ENCODE results near the gene GRIK4.
"Not testable (repeated sequence)": the region's sequence is repeated elsewhere in the genome, so short reads cannot be mapped to it uniquely, and the experiment has no call there.

The GRIK4 gene

GRCh38 chr11:120994091-120994859 is 482.7 kb downstream of the GRIK4 start:
- Histone ChIP-seq H3K9me3 (ENCODE audit: low read length) (no peaks in the 10 kb centered on the region), H3K4me1 (ENCODE audit: insufficient read depth, low read length) (no peaks in the 10 kb centered on the region), H3K27me3 (ENCODE audit: control insufficient read depth in 1 of 2, insufficient read depth in 2 of 2, low read length in 2 of 2) (no peaks in the 10 kb centered on the region), H3K27ac (ENCODE audit: low read depth, low read length) (no peak overlapping the region), H3K4me3 (ENCODE audit: low read depth in 1 of 2, low read length in 2 of 2) (no peak overlapping the region), H3K36me3 (ENCODE audit: insufficient read depth, low read length) (no peaks in the 10 kb centered on the region), H3K9ac (ENCODE audit: low read length) (no peak overlapping the region)

GRCh38 chr11:120995184-120995583 is 483.6 kb downstream of the GRIK4 start:
- no peaks in the 10 kb centered on the region for H3K4me1 ChIP-seq (ENCODE audit: insufficient read depth, low read length)
- no peaks in the 10 kb centered on the region for H3K36me3 ChIP-seq (ENCODE audit: insufficient read depth, low read length)
- H3K27me3 ChIP-seq (ENCODE audit: control insufficient read depth in 1 of 2, insufficient read depth in 2 of 2, low read length in 2 of 2): no peaks in the 10 kb centered on the region
- H3K27ac ChIP-seq (ENCODE audit: low read depth, low read length): no peak overlapping the region
- no peaks in the 10 kb centered on the region for H3K9me3 ChIP-seq (ENCODE audit: low read length)
- no peak overlapping the region for H3K4me3 ChIP-seq (ENCODE audit: low read depth in 1 of 2, low read length in 2 of 2)
- H3K9ac ChIP-seq (ENCODE audit: low read length): no peak overlapping the region

GRCh38 chr11:120996973-120997372 is 485.4 kb downstream of the GRIK4 start:
- H3K36me3 ChIP-seq (ENCODE audit: insufficient read depth, low read length): no peaks in the 10 kb centered on the region
- H3K9ac ChIP-seq (ENCODE audit: low read length): no peak overlapping the region
- no peaks in the 10 kb centered on the region for H3K4me1 ChIP-seq (ENCODE audit: insufficient read depth, low read length)
- no peaks in the 10 kb centered on the region for H3K9me3 ChIP-seq (ENCODE audit: low read length)
- H3K27me3 ChIP-seq (ENCODE audit: control insufficient read depth in 1 of 2, insufficient read depth in 2 of 2, low read length in 2 of 2): no peaks in the 10 kb centered on the region
- H3K4me3 ChIP-seq (ENCODE audit: low read depth in 1 of 2, low read length in 2 of 2): no peak overlapping the region
- no peak overlapping the region for H3K27ac ChIP-seq (ENCODE audit: low read depth, low read length)

GRCh38 chr11:120998581-120998980 is 487.0 kb downstream of the GRIK4 start:
- H3K4me1 ChIP-seq (ENCODE audit: insufficient read depth, low read length): no peaks in the 10 kb centered on the region
- no peak overlapping the region for H3K27ac ChIP-seq (ENCODE audit: low read depth, low read length)
- no peaks in the 10 kb centered on the region for H3K9me3 ChIP-seq (ENCODE audit: low read length)
- no peaks in the 10 kb centered on the region for H3K36me3 ChIP-seq (ENCODE audit: insufficient read depth, low read length)
- no peak overlapping the region for H3K9ac ChIP-seq (ENCODE audit: low read length)
- H3K27me3 ChIP-seq (ENCODE audit: control insufficient read depth in 1 of 2, insufficient read depth in 2 of 2, low read length in 2 of 2): no peaks in the 10 kb centered on the region
- H3K4me3 ChIP-seq (ENCODE audit: low read depth in 1 of 2, low read length in 2 of 2): no peak overlapping the region

GRCh38 chr11:121004206-121004840 is 492.8 kb downstream of the GRIK4 start:
- Histone ChIP-seq H3K9ac (ENCODE audit: low read length) (no peak overlapping the region), H3K4me1 (ENCODE audit: insufficient read depth, low read length) (no peaks in the 10 kb centered on the region), H3K4me3 (ENCODE audit: low read depth in 1 of 2, low read length in 2 of 2) (no peak overlapping the region), H3K27ac (ENCODE audit: low read depth, low read length) (no peak overlapping the region), H3K27me3 (ENCODE audit: control insufficient read depth in 1 of 2, insufficient read depth in 2 of 2, low read length in 2 of 2) (no peaks in the 10 kb centered on the region), H3K9me3 (ENCODE audit: low read length) (no peaks in the 10 kb centered on the region), H3K36me3 (ENCODE audit: insufficient read depth, low read length) (no peaks in the 10 kb centered on the region)

- H3K36me3 ChIP-seq (ENCODE audit: insufficient read depth, low read length): no peaks in the 10 kb centered on the region
- H3K27me3 ChIP-seq (ENCODE audit: control insufficient read depth in 1 of 2, insufficient read depth in 2 of 2, low read length in 2 of 2): no peaks in the 10 kb centered on the region
- H3K9me3 ChIP-seq (ENCODE audit: low read length): no peaks in the 10 kb centered on the region
These were observed 495.4 kb downstream of the GRIK4 start for GRCh38 chr11:121006922-121007321.

GRCh38 chr11:121008551-121008950 is 497.0 kb downstream of the GRIK4 start:
- H3K4me3 ChIP-seq (ENCODE audit: low read depth in 1 of 2, low read length in 2 of 2): no peak overlapping the region
- H3K27me3 ChIP-seq (ENCODE audit: control insufficient read depth in 1 of 2, insufficient read depth in 2 of 2, low read length in 2 of 2): no peaks in the 10 kb centered on the region
- no peaks in the 10 kb centered on the region for H3K9me3 ChIP-seq (ENCODE audit: low read length)
- H3K27ac ChIP-seq (ENCODE audit: low read depth, low read length): no peak overlapping the region
- no peak overlapping the region for H3K9ac ChIP-seq (ENCODE audit: low read length)
- no peaks in the 10 kb centered on the region for H3K36me3 ChIP-seq (ENCODE audit: insufficient read depth, low read length)
- no peaks in the 10 kb centered on the region for H3K4me1 ChIP-seq (ENCODE audit: insufficient read depth, low read length)

More at GRCh38 chr11:121006922-121007321, 495.4 kb downstream of the GRIK4 start:
- Histone ChIP-seq H3K4me3 (ENCODE audit: low read depth in 1 of 2, low read length in 2 of 2) (no peak overlapping the region), H3K9ac (ENCODE audit: low read length) (no peak overlapping the region), H3K27ac (ENCODE audit: low read depth, low read length) (no peak overlapping the region), H3K4me1 (ENCODE audit: insufficient read depth, low read length) (no peaks in the 10 kb centered on the region)

GRCh38 chr11:121012091-121012490 is 500.5 kb downstream of the GRIK4 start:
- no peak overlapping the region for H3K27ac ChIP-seq (ENCODE audit: low read depth, low read length)

GRCh38 chr11:121018746-121019145 is 507.2 kb downstream of the GRIK4 start:
- Histone ChIP-seq H3K27ac (ENCODE audit: low read depth, low read length) (no peak overlapping the region), H3K4me3 (ENCODE audit: low read depth in 1 of 2, low read length in 2 of 2) (no peak overlapping the region), H3K4me1 (ENCODE audit: insufficient read depth, low read length) (peaks cover 4% of the 10 kb centered on the region), H3K9me3 (ENCODE audit: low read length) (no peaks in the 10 kb centered on the region), H3K27me3 (ENCODE audit: control insufficient read depth in 1 of 2, insufficient read depth in 2 of 2, low read length in 2 of 2) (no peaks in the 10 kb centered on the region), H3K9ac (ENCODE audit: low read length) (no peak overlapping the region), H3K36me3 (ENCODE audit: insufficient read depth, low read length) (no peaks in the 10 kb centered on the region)

More at GRCh38 chr11:121012091-121012490, 500.5 kb downstream of the GRIK4 start:
- Histone ChIP-seq H3K9ac (ENCODE audit: low read length) (no peak overlapping the region), H3K27me3 (ENCODE audit: control insufficient read depth in 1 of 2, insufficient read depth in 2 of 2, low read length in 2 of 2) (no peaks in the 10 kb centered on the region), H3K9me3 (ENCODE audit: low read length) (no peaks in the 10 kb centered on the region), H3K4me3 (ENCODE audit: low read depth in 1 of 2, low read length in 2 of 2) (no peak overlapping the region), H3K4me1 (ENCODE audit: insufficient read depth, low read length) (no peaks in the 10 kb centered on the region), H3K36me3 (ENCODE audit: insufficient read depth, low read length) (no peaks in the 10 kb centered on the region)

- H3K4me1 ChIP-seq (ENCODE audit: insufficient read depth, low read length): peaks cover 19% of the 10 kb centered on the region
- H3K9ac ChIP-seq (ENCODE audit: low read length); H3K9me3 ChIP-seq (ENCODE audit: low read length); H3K4me3 ChIP-seq (ENCODE audit: low read depth in 1 of 2, low read length in 2 of 2); H3K27ac ChIP-seq (ENCODE audit: low read depth, low read length); H3K27me3 ChIP-seq (ENCODE audit: control insufficient read depth in 1 of 2, insufficient read depth in 2 of 2, low read length in 2 of 2); H3K36me3 ChIP-seq (ENCODE audit: insufficient read depth, low read length): not testable (repeated sequence)
These were observed 510.2 kb downstream of the GRIK4 start for GRCh38 chr11:121021718-121022117.

- Histone ChIP-seq H3K27ac (ENCODE audit: low read depth, low read length) (peak within 1 kb of the TSS; percentile 56), H3K4me3 (ENCODE audit: low read depth in 1 of 2, low read length in 2 of 2) (peak within 1 kb of the TSS; percentile 71 to 80), H3K36me3 (ENCODE audit: insufficient read depth, low read length) (no peaks in the 10 kb centered on the region), H3K27me3 (ENCODE audit: control insufficient read depth in 1 of 2, insufficient read depth in 2 of 2, low read length in 2 of 2) (no peaks in the 10 kb centered on the region), H3K9me3 (ENCODE audit: low read length) (no peaks in the 10 kb centered on the region), H3K4me1 (ENCODE audit: insufficient read depth, low read length) (peaks cover 19% of the 10 kb centered on the region), H3K9ac (ENCODE audit: low read length) (no peak within 1 kb of the TSS)
These were observed 512.6 kb downstream of the GRIK4 start, which contains the start of gene TBCEL for GRCh38 chr11:121023848-121024751. TSS of gene TBCEL (plus strand) at chr11:121024102. CDS start at chr11:121045691, 21,589 bp downstream.
